Uterus (tissue), 4 donors: Measurements from ENCODE around the gene KERA. TPM values are rescaled to one million over a fixed set of nuclear protein-coding genes. Genes with fewer than 3 reads are reported as not detected.

ENCODE experiments used
- DNase-seq, 2 donors: peaks; one replicate each; pipeline ENCODE4 v3.0.0-alpha.2; 2019 to 2020
- H3K27ac ChIP-seq, 2 donors: fragments of 200-600 bp; sonication (generic); 1 replicate in 1 of 2; 2 replicates in 1 of 2; pipeline ENCODE4 v1.5.1; 2016 to 2018
- H3K27me3 ChIP-seq, 2 donors: fragments of 200-600 bp; sonication (generic); one replicate each; pipeline ENCODE4 v1.5.1; 2018 to 2019; ENCODE audit warnings: control low read depth in 1 of 2
- H3K36me3 ChIP-seq, 2 donors: fragments of 200-600 bp; sonication (generic); one replicate each; pipeline ENCODE4 v1.5.1; 2019; ENCODE audit warnings: control low read depth in 1 of 2
- H3K4me1 ChIP-seq, 2 donors: fragments of 200-600 bp; sonication (generic); one replicate each; pipeline ENCODE4 v1.5.1; 2018 to 2019; ENCODE audit warnings: control low read depth in 1 of 2
- H3K4me3 ChIP-seq, 2 donors: fragments of 200-600 bp; sonication (generic); 1 replicate in 1 of 2; 2 replicates in 1 of 2; pipeline ENCODE4 v1.5.1; 2018 to 2019; ENCODE audit warnings: mild to moderate bottlenecking in 1 of 2
- H3K9me3 ChIP-seq, 2 donors: fragments of 200-600 bp; sonication (generic); one replicate each; pipeline ENCODE4 v1.5.1; 2019; ENCODE audit warnings: control low read depth in 1 of 2
- CTCF ChIP-seq, 4 experiments: fragments of 200-600 bp in 2 of 4; fragments of 450-650 bp in 2 of 4; sonication (generic) in 2 of 4; IDR thresholded peaks; one replicate each; pipeline ENCODE4 v1.5.1; 2016 to 2019; ENCODE audit warnings: antibody characterized with exemption in 4 of 4, mild to moderate bottlenecking in 2 of 4, moderate library complexity in 1 of 4
- POLR2A ChIP-seq, 2 donors: fragments of 450-650 bp; IDR thresholded peaks; one replicate each; pipeline ENCODE4 v1.6.1; 2016; ENCODE audit warnings: antibody characterized with exemption in 2 of 2, mild to moderate bottlenecking in 1 of 2, moderate library complexity in 1 of 2
- intact Hi-C: fragments of 100-400 bp; cut with DNase I; formaldehyde crosslinking; loops from one replicate; pipeline ENCODE4 v1.15.1; 2023; ENCODE audit warnings: low total_unique reads
- total RNA-seq, 4 donors: library from RNA; depleted of rRNA in 3 of 4; stranded (reverse); fragments of >200 nt in 3 of 4; gene quantifications; one replicate each; pipeline versions ENCODE4 v1.1.0 to v1.2.4, GENCODE V29; 2014 to 2023
- donor health status: DM: yes; HTN: yes; CAD: no.

Gene KERA
- 1 to 10 TPM in 1 of 4 donors, not detected in 3; 1.3 TPM for total RNA-seq

- Histone ChIP-seq H3K27me3 (no peaks in the 10 kb centered on the region), H3K4me1 (peaks cover 0 to 6% of the 10 kb centered on the region in 2 donors), H3K36me3 (no peaks in the 10 kb centered on the region), H3K27ac (no peak within 1 kb of the TSS), H3K4me3 (no peak within 1 kb of the TSS), H3K9me3 (no peaks in the 10 kb centered on the region)
- no peak for TF ChIP-seq POLR2A (IDR thresholded peaks at IDR 0.05)
- TF ChIP-seq CTCF (IDR thresholded peaks at IDR 0.05): no peak
- intact Hi-C loops: no loop called here
- no peak for DNase-seq
Measured at GRCh38 chr12:91057368-91058165, at the start of gene KERA. Gene KERA, minus strand, starts transcription at chr12:91058024. Its CDS starts 1,743 bp downstream, at chr12:91056281.

GRCh38 chr12:91106283-91106682, 48.5 kb upstream of the KERA start:
- Histone ChIP-seq H3K9me3 (no peaks in the 10 kb centered on the region), H3K27me3 (no peaks in the 10 kb centered on the region), H3K4me3 (peak overlapping the region in 1 of 2 donors; percentile 25), H3K4me1 (no peaks in the 10 kb centered on the region), H3K27ac (peak overlapping the region; percentile 82 to 83), H3K36me3 (no peaks in the 10 kb centered on the region)
- intact Hi-C loops: no loop called here
- no peak for TF ChIP-seq CTCF (IDR thresholded peaks at IDR 0.05)
- TF ChIP-seq POLR2A (IDR thresholded peaks at IDR 0.05): no peak
- DNase-seq: no peak

GRCh38 chr12:91105807-91106206, 48.0 kb upstream of the KERA start:
- no peaks in the 10 kb centered on the region for H3K36me3 ChIP-seq
- no peak for TF ChIP-seq CTCF (IDR thresholded peaks at IDR 0.05)
- TF ChIP-seq POLR2A (IDR thresholded peaks at IDR 0.05): no peak
- H3K9me3 ChIP-seq: no peaks in the 10 kb centered on the region
- H3K4me1 ChIP-seq: no peaks in the 10 kb centered on the region
- DNase-seq: no peak
- H3K4me3 ChIP-seq: peak overlapping the region in 1 of 2 donors; percentile 18
- intact Hi-C loops: no loop called here
- no peaks in the 10 kb centered on the region for H3K27me3 ChIP-seq
- peak overlapping the region; percentile 82 to 83 for H3K27ac ChIP-seq

GRCh38 chr12:91104812-91105466, 47.1 kb upstream of the KERA start:
- Histone ChIP-seq H3K4me3 (peak overlapping the region in 1 of 2 donors; percentile 18), H3K9me3 (no peaks in the 10 kb centered on the region), H3K36me3 (no peaks in the 10 kb centered on the region), H3K27ac (peak overlapping the region; percentile 82 to 83), H3K27me3 (no peaks in the 10 kb centered on the region), H3K4me1 (no peaks in the 10 kb centered on the region)
- intact Hi-C loops: no loop called here
- TF ChIP-seq CTCF (IDR thresholded peaks at IDR 0.05) (no peak), POLR2A (IDR thresholded peaks at IDR 0.05) (no peak)
- no peak for DNase-seq

GRCh38 chr12:91103624-91104023, 45.8 kb upstream of the KERA start:
- Histone ChIP-seq H3K36me3 (no peaks in the 10 kb centered on the region), H3K4me3 (no peak overlapping the region), H3K27me3 (no peaks in the 10 kb centered on the region), H3K9me3 (no peaks in the 10 kb centered on the region), H3K27ac (peak overlapping the region in 1 of 2 donors; percentile 34), H3K4me1 (no peaks in the 10 kb centered on the region)
- no peak for DNase-seq
- intact Hi-C loops: no loop called here
- no peak for TF ChIP-seq POLR2A (IDR thresholded peaks at IDR 0.05)
- no peak for TF ChIP-seq CTCF (IDR thresholded peaks at IDR 0.05)
